ENCODE results near the gene MATR3.
"Not testable (repeated sequence)": the region's sequence is repeated elsewhere in the genome, so short reads cannot be mapped to it uniquely, and the experiment has no call there.

MATR3 gene

GRCh38 chr5:139347863-139348262 is 54.3 kb downstream of the MATR3 start:
- not testable (repeated sequence) for DNase-seq (ENCODE audit: low spot score); FAIRE-seq

DNA sequence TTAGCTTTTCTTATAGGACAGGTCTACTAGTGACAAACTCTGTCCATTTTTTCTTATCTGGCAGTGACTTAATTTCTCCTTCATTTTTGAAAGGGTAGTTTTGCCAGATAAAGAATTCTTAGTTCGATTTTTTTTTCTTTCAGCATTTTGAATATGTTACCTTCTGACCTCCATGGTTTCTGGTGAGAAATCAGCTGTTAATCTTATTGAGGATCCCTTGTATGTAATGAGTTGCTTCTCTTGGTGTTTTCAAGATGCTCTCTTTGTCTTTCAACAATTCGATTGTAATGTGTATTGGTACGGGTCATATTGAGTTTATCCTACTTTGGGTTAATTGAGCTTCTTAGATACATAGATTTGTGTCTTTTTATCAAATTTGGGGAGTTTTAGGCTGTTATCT is 60.6 kb downstream of the MATR3 start:
- FAIRE-seq = no peak
- no peak for DNase-seq (ENCODE audit: low spot score)

DNA sequence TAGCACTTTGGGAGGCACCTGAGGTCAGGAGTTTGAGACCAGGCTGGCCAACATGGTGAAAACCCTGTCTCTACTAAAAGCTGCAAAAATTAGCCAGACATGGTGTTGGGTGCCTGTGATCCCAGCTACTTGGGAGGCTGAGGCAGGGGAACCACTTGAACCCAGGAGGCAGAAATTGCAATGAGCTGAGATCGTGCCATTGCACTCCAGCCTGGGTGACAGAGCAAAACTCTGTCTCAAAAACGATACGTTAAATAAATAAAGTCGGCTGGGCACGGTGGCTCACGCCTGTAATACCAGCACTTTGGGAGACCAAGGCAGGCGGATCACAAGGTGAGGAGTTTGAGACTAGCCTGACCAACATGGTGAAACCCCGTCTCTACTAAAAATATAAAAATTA is 62.4 kb downstream of the MATR3 start:
- DNase-seq (ENCODE audit: low spot score); FAIRE-seq: not testable (repeated sequence)

- FAIRE-seq (no peak), DNase-seq (ENCODE audit: low spot score) (no peak)
Observed at GRCh38 chr5:139358064-139358463, 64.5 kb downstream of the MATR3 start.

- no peak for FAIRE-seq
- DNase-seq (ENCODE audit: low spot score) = no peak
Observed at GRCh38 chr5:139360384-139360783, 66.8 kb downstream of the MATR3 start.

- FAIRE-seq = no peak
Observed at GRCh38 chr5:139361835-139362429, 68.4 kb downstream of the MATR3 start.

DNA sequence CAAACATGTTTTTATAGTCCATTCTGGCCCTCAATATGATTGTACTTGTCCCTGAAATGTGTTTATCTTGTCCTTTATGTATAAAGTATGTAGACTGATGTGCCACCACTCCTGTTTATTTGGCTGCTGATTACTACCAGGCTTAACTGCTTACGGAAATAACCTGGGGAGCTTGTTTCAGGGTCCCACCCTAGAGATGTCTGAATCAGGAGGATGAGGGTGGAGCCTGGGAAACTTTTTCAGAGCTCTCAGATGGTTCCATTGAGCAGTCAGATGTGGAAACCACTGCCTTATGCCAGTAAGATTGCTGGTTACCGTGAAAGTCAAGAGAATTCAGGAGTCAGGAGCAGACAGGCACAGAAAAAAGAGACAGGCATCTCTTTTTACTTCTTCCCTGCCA is 70.4 kb downstream of the MATR3 start:
- FAIRE-seq (no peak), DNase-seq (ENCODE audit: low spot score) (no peak)

More at GRCh38 chr5:139361835-139362429, 68.4 kb downstream of the MATR3 start:
- DNase-seq (ENCODE audit: low spot score) = no peak

DNA sequence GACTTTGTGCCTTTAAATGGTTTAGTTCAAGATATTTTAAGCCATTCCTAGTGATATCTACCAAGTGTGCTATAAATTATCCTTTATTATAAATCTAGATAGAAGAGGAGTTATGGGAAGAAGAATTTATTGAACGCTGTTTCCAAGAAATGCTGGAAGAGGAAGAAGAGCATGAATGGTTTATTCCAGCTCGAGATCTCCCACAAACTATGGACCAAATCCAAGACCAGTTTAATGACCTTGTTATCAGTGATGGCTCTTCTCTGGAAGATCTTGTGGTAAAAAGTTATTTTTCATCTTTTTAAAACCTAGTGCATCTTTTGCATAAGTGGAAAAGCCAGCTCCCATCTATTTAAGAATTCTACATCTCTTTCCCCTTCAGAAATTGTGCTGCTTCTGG is 70.9 kb downstream of the MATR3 start:
- FAIRE-seq = no peak
- DNase-seq (ENCODE audit: low spot score) = no peak

DNA sequence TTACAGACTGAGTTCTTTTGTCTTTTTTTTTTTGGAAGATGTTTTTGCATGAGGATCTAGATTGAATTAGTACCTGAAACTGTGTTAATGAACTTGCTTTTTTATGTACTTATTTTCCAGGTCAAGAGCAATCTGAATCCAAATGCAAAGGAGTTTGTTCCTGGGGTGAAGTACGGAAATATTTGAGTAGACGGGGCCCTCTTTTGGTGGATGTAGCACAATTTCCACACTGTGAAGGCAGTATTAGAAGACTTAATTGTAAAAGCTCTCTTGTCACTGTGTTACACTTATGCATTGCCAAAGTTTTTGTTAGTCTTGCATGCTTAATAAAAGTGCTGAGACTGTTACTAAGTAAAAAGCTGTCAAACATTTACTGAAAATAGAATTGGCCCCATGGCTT is 75.1 kb downstream of the MATR3 start:
- DNase-seq (ENCODE audit: low spot score) = no peak
- FAIRE-seq = no peak

- no peak for DNase-seq (ENCODE audit: low spot score)
- no peak for FAIRE-seq
Observed at GRCh38 chr5:139369181-139369580, 75.6 kb downstream of the MATR3 start.

- DNase-seq (ENCODE audit: low spot score) (no peak), FAIRE-seq (no peak)
Observed at GRCh38 chr5:139371482-139372435, 78.2 kb downstream of the MATR3 start.

- FAIRE-seq = no peak
- no peak for DNase-seq (ENCODE audit: low spot score)
Observed at GRCh38 chr5:139374909-139375308, 81.4 kb downstream of the MATR3 start.

DNA sequence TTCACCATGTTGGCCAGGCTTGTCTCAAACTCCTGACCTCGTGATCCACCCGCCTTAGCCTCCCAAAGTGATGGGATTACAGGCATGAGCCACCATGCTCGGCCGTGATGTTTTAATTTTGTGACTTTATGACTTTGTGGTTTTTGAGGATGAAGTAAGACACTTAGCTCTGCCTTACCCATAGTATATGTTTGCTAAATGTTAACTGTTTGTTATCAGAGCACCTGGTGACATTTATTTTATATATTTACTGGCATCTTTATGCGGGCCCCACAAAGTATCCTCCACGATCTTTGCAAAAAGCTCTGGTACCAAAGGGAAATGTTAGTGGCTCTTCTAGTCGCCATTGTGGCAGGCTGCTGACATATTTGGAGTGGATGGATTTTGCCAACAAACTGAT is 82.8 kb downstream of the MATR3 start:
- FAIRE-seq = no peak
- DNase-seq (ENCODE audit: low spot score) = no peak

GRCh38 chr5:139377226-139377625 is 83.7 kb downstream of the MATR3 start:
- DNase-seq (ENCODE audit: low spot score) (no peak), FAIRE-seq (no peak)

DNA sequence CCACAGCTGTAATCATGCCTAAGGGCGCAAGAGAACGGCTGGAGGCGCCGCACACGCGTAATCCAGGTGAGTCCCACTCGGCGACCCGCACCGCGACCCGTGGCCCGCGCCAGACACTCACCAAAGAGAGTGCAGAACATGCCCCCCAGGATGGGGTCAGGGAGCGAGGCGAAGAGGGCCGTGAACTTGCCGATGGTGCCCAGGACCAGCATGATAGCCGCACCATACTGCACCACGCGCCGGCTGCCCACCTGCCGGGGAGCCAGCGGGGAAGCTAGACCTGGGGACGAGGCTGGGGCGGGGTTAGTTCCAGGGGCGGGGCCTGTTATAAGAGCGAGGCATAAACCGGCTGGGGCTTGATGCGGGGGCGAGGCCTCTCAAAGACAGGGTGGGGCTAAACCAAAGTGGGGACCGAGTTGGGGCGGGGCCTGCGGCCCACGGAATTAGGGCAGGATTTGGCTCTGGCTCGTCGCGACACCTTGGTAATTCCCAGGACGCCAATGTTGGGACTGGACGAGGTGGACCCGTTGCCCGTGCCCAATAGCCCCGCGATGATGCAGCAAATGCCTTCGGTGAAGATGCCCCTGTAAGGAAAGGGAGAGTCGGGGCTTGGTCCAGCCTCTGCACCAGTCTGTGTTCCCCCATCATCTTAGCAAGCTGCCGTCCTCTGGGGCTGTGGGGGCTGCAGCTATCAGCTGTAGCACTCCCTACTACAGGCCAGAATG is 84.7 kb downstream of the MATR3 start:
- no peak for FAIRE-seq
- DNase-seq (ENCODE audit: low spot score) = no peak

DNA sequence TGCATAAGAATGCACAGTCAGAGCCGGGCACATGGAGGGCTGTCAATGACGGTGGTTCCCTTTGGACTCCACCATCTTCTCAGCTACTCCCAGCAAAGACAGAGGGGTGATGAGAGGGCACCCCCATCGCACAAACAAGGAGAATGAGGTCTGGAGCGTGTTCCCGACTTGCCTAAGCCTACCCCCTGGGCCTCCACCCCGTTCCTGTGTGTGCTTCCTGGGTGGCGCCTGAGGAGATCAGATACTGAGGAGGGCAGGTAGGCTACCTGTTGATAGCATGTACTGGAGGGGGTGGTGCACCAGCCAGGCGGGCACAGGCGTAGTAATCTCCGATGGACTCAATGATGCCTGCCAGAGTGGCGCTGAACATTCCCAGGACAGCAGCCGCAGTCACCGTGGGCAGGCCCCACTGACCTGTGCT is 85.4 kb downstream of the MATR3 start:
- no peak for DNase-seq (ENCODE audit: low spot score)
- FAIRE-seq = no peak

- no peak for FAIRE-seq
- no peak for DNase-seq (ENCODE audit: low spot score)
Observed at GRCh38 chr5:139379626-139380449, 86.3 kb downstream of the MATR3 start.

Data from urothelium cell line (cell line).